Measurements from ENCODE around the gene ANKEF1. TPM values are rescaled to one million over a fixed set of nuclear protein-coding genes. Genes with fewer than 3 reads are reported as not detected.

Gene ANKEF1
- total RNA-seq, 1 donor from 2014 or later = 12.5 TPM

GRCh38 chr20:10051185-10051584, 16.4 kb downstream of the ANKEF1 start:
- no peak for DNase-seq (ENCODE audit: low spot score, unreplicated experiment)
- no peaks in the 10 kb centered on the region for H3K9me3 Mint-ChIP-seq (ENCODE audit: low read depth)
- H3K27me3 Mint-ChIP-seq = no peaks in the 10 kb centered on the region
- peaks cover 17% of the 10 kb centered on the region for H3K36me3 Mint-ChIP-seq (ENCODE audit: insufficient read depth)
- no peaks in the 10 kb centered on the region for H3K4me1 Mint-ChIP-seq (ENCODE audit: low read depth)
- H3K27ac Mint-ChIP-seq = no peak overlapping the region
- no peak for TF ChIP-seq CTCF (IDR thresholded peaks at IDR 0.05; ENCODE audit: unreplicated experiment)
- H3K4me3 Mint-ChIP-seq (ENCODE audit: low read depth) = no peak overlapping the region

GRCh38 chr20:10059006-10059405, 24.2 kb downstream of the ANKEF1 start:
- H3K36me3 Mint-ChIP-seq (ENCODE audit: insufficient read depth) = peaks cover 20% of the 10 kb centered on the region
- TF ChIP-seq CTCF (IDR thresholded peaks at IDR 0.05; ENCODE audit: unreplicated experiment) = no peak
- no peak overlapping the region for H3K4me3 Mint-ChIP-seq (ENCODE audit: low read depth)
- peaks cover 3% of the 10 kb centered on the region for H3K9me3 Mint-ChIP-seq (ENCODE audit: low read depth)
- no peak overlapping the region for H3K27ac Mint-ChIP-seq
- no peaks in the 10 kb centered on the region for H3K27me3 Mint-ChIP-seq
- DNase-seq (ENCODE audit: low spot score, unreplicated experiment) = no peak
- H3K4me1 Mint-ChIP-seq (ENCODE audit: low read depth) = peaks cover 4% of the 10 kb centered on the region

GRCh38 chr20:10060226-10060625, 25.4 kb downstream of the ANKEF1 start:
- no peak for DNase-seq (ENCODE audit: low spot score, unreplicated experiment)
- H3K27me3 Mint-ChIP-seq = no peaks in the 10 kb centered on the region
- H3K4me1 Mint-ChIP-seq (ENCODE audit: low read depth) = peaks cover 4% of the 10 kb centered on the region
- H3K4me3 Mint-ChIP-seq (ENCODE audit: low read depth) = no peak overlapping the region
- TF ChIP-seq CTCF (IDR thresholded peaks at IDR 0.05; ENCODE audit: unreplicated experiment) = no peak
- no peak overlapping the region for H3K27ac Mint-ChIP-seq
- peaks cover 3% of the 10 kb centered on the region for H3K9me3 Mint-ChIP-seq (ENCODE audit: low read depth)
- peaks cover 16% of the 10 kb centered on the region for H3K36me3 Mint-ChIP-seq (ENCODE audit: insufficient read depth)

- peaks cover 3% of the 10 kb centered on the region for H3K9me3 Mint-ChIP-seq (ENCODE audit: low read depth)
- no peak for TF ChIP-seq CTCF (IDR thresholded peaks at IDR 0.05; ENCODE audit: unreplicated experiment)
- DNase-seq (ENCODE audit: low spot score, unreplicated experiment) = no peak
- H3K4me1 Mint-ChIP-seq (ENCODE audit: low read depth) = peaks cover 4% of the 10 kb centered on the region
- peaks cover 10% of the 10 kb centered on the region for H3K36me3 Mint-ChIP-seq (ENCODE audit: insufficient read depth)
- H3K27me3 Mint-ChIP-seq = peaks cover 3% of the 10 kb centered on the region
- H3K4me3 Mint-ChIP-seq (ENCODE audit: low read depth) = no peak overlapping the region
- no peak overlapping the region for H3K27ac Mint-ChIP-seq
These were observed 26.9 kb downstream of the ANKEF1 start for GRCh38 chr20:10061641-10062040.

- Mint-ChIP-seq H3K36me3 (ENCODE audit: insufficient read depth) (peaks cover 1% of the 10 kb centered on the region), H3K27me3 (peaks cover 3% of the 10 kb centered on the region), H3K4me3 (ENCODE audit: low read depth) (no peak overlapping the region), H3K27ac (no peak overlapping the region), H3K9me3 (ENCODE audit: low read depth) (peaks cover 3% of the 10 kb centered on the region), H3K4me1 (ENCODE audit: low read depth) (peaks cover 4% of the 10 kb centered on the region)
- no peak for DNase-seq (ENCODE audit: low spot score, unreplicated experiment)
- no peak for TF ChIP-seq CTCF (IDR thresholded peaks at IDR 0.05; ENCODE audit: unreplicated experiment)
These were observed 28.7 kb downstream of the ANKEF1 start for GRCh38 chr20:10063482-10063881.

Measured in progenitor cell of endocrine pancreas (in vitro differentiated cells).